MCF 10A (cell line): ENCODE data around the gene NAPA. TPM values are rescaled to one million over a fixed set of nuclear protein-coding genes. Genes with fewer than 3 reads are reported as not detected.
"Not testable (repeated sequence)": the region's sequence is repeated elsewhere in the genome, so short reads cannot be mapped to it uniquely, and the experiment has no call there.

ENCODE experiments used
- BruUV-seq: library from RNA; stranded (reverse); fragments of 400-500 nt; replicated peaks from 2 replicates; lab custom pipeline; 2021; lab: Mats Ljungman, UMichigan
- CTCF ChIA-PET: fragments of 300-600 bp; sonication (Branson Sonifier 250); formaldehyde crosslinking; extraction: SDS; loops from one replicate; lab custom pipeline; 2021; ENCODE audit warnings: antibody characterized with exemption, inconsistent platforms; lab: Yijun Ruan, JAX
- POLR2A ChIA-PET: fragments of 300-600, 350-650 bp; sonication (Branson Sonifier 250); formaldehyde crosslinking; extraction: SDS; loops from one replicate; lab custom pipeline; 2020; ENCODE audit warnings: antibody characterized with exemption, inconsistent platforms; lab: Yijun Ruan, JAX
- DNase-seq: peaks from one replicate; pipeline ENCODE4 v3.0.0-alpha.2; 2018; ENCODE audit not compliant: unreplicated experiment
- H3K27ac Mint-ChIP-seq: one replicate; pipeline ENCODE4 v1.8.0; 2022; ENCODE audit warnings: mild to moderate bottlenecking, low read depth, mixed read lengths; ENCODE audit not compliant: unreplicated experiment
- H3K27me3 Mint-ChIP-seq: one replicate; pipeline ENCODE4 v1.8.0; 2022; ENCODE audit warnings: mixed read lengths; ENCODE audit not compliant: insufficient read depth, unreplicated experiment
- H3K36me3 Mint-ChIP-seq: one replicate; pipeline ENCODE4 v1.8.0; 2022; ENCODE audit warnings: mild to moderate bottlenecking, moderate library complexity, mixed read lengths; ENCODE audit not compliant: insufficient read depth, unreplicated experiment
- H3K4me1 Mint-ChIP-seq: one replicate; pipeline ENCODE4 v1.8.0; 2022; ENCODE audit warnings: mixed read lengths; ENCODE audit not compliant: insufficient read depth, unreplicated experiment
- H3K4me3 Mint-ChIP-seq: one replicate; pipeline ENCODE4 v1.8.0; 2022; ENCODE audit warnings: mild to moderate bottlenecking, moderate library complexity, mixed read lengths; ENCODE audit not compliant: unreplicated experiment
- H3K9me3 Mint-ChIP-seq: one replicate; pipeline ENCODE4 v1.8.0; 2022; ENCODE audit warnings: mixed read lengths; ENCODE audit not compliant: unreplicated experiment
- CTCF ChIP-seq: fragments of 200-600 bp; IDR thresholded peaks from one replicate; pipeline ENCODE4 v1.8.0; 2022; ENCODE audit warnings: antibody characterized with exemption, mild to moderate bottlenecking; ENCODE audit not compliant: unreplicated experiment
- intact Hi-C: fragments of 100-400 bp; cut with micrococcal nuclease; formaldehyde crosslinking; loops from 2 replicates; pipeline ENCODE4 v1.14.1; 2022
- total RNA-seq: library from RNA; stranded (reverse); gene quantifications from 2 replicates; pipeline ENCODE4 v1.2.3, GENCODE V29; 2022

Gene NAPA
- total RNA-seq, 1 experiment from 2014 or later: 72.1 TPM

DNA sequence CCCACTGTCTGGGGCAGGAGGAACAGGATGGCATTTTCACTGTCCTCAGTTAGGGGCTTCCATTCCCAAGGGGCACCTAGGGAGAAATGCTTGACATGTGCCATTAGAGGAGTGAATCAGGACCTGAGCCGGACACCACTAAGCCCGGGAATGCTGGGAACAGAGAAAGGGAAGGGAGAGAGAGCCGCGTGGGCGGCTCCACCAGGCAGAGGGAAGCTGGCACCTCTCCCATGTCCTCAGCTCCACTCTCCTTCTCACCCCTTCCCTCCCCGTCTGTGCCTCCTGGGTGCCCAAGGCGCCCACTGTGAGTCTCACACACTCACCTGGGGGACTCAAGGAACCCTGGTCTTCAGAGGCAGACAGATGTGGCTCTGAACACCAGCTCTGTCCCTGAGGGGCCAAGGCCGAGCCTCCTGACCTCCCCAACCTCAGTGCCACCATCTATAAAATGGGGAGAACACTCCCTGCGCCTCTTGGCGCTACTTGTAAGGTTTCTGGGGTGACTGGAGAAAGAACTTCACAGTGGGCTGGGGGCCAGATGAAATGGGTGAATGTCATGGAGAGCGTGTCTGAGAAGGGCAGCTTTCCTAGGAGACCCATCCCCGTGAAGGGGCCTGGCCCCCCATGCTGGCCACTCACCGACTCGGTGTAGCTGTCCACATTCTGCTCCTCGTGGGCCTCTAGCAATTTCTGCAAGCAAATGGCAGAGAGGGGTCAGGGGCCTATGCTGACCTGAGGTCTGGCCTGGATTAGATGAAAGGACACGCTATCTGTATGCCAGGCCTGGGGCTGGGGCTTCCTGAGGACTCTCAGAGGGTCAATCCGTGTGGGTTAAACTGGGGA, 25.6 kb downstream of the NAPA start:
- peak overlapping the region; percentile 84 for H3K27ac Mint-ChIP-seq
- peaks cover 12% of the 10 kb centered on the region for H3K4me1 Mint-ChIP-seq
- H3K9me3 Mint-ChIP-seq: no peaks in the 10 kb centered on the region
- ChIA-PET POLR2A (interaction anchor here (1.8 kb wide), 1 partner anchor 21 kb away, joined by 4 read pairs; no protein-coding TSS in a partner anchor), CTCF (interaction anchor here (0.6 to 1.1 kb wide), 4 partner anchors 16 to 276 kb away, joined by 3 to 4 read pairs (median 4); no protein-coding TSS in a partner anchor)
- no peak overlapping the region for H3K4me3 Mint-ChIP-seq
- H3K36me3 Mint-ChIP-seq: peaks cover 40% of the 10 kb centered on the region
- peak; percentile 19 for DNase-seq
- H3K27me3 Mint-ChIP-seq: no peaks in the 10 kb centered on the region
- intact Hi-C loops: no loop called here
- BruUV-seq: no TSS peak
- TF ChIP-seq CTCF: no peak

GRCh38 chr19:47487551-47488515, 27.0 kb downstream of the NAPA start:
- CTCF ChIA-PET: interaction anchor here (0.6 to 1.1 kb wide), 2 partner anchors 200 to 203 kb away, joined by 3 to 4 read pairs; no protein-coding TSS in a partner anchor
- DNase-seq: no peak
- BruUV-seq: TSS peak; percentile 57
- Mint-ChIP-seq H3K9me3 (no peaks in the 10 kb centered on the region), H3K4me1 (peaks cover 12% of the 10 kb centered on the region), H3K27me3 (no peaks in the 10 kb centered on the region), H3K36me3 (peaks cover 47% of the 10 kb centered on the region), H3K4me3 (no peak overlapping the region), H3K27ac (no peak overlapping the region)
- intact Hi-C loops: no loop called here
- TF ChIP-seq CTCF: no peak
- POLR2A ChIA-PET: interaction anchor here (0.6 to 0.9 kb wide), 2 partner anchors 15 to 71 kb away, joined by 3 read pairs; no protein-coding TSS in a partner anchor

DNA sequence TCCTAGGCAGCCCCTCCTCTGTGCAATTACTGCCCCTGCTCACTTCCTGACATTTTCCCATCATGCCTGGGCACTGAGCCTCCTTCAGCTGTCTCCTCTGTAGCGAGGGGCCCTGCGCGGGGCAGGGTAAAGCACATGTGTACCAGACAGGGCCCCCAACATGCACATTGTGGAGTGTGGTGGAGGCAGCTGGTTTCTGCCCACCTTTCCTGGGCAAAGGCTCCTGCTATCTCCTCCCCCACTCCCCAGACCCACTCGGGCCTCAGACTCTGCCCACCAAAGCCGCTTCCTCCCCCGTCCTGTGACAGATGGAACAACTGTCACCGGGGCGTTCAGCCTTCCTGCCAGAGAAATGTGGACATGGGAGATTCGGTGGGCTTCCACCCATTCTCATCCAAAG, 28.0 kb downstream of the NAPA start:
- TF ChIP-seq CTCF: no peak
- Mint-ChIP-seq H3K9me3 (no peaks in the 10 kb centered on the region), H3K4me3 (no peak overlapping the region), H3K27me3 (no peaks in the 10 kb centered on the region), H3K4me1 (peaks cover 12% of the 10 kb centered on the region), H3K36me3 (peaks cover 47% of the 10 kb centered on the region), H3K27ac (no peak overlapping the region)
- intact Hi-C loops: no loop called here
- CTCF ChIA-PET: interaction anchor here (0.6 kb wide), 2 partner anchors 9 to 16 kb away, joined by 3 read pairs; no protein-coding TSS in a partner anchor
- DNase-seq: no peak
- no TSS peak for BruUV-seq
- POLR2A ChIA-PET: no interaction called here

- H3K4me3 Mint-ChIP-seq, DNase-seq, H3K27me3 Mint-ChIP-seq, BruUV-seq, intact Hi-C loops, H3K27ac Mint-ChIP-seq, H3K9me3 Mint-ChIP-seq, POLR2A ChIA-PET: not testable (repeated sequence)
- H3K36me3 Mint-ChIP-seq: peaks cover 43% of the 10 kb centered on the region
- CTCF ChIA-PET: interaction anchor here (0.6 kb wide), 1 partner anchor 10 kb away, joined by 3 read pairs; no protein-coding TSS in a partner anchor
- peaks cover 12% of the 10 kb centered on the region for H3K4me1 Mint-ChIP-seq
Observed at GRCh38 chr19:47486220-47486619, 28.6 kb downstream of the NAPA start.
